Upper lobe of right lung (tissue), 1 donor: ENCODE data around the gene SH3D19. TPM values are rescaled to one million over a fixed set of nuclear protein-coding genes. Genes with fewer than 3 reads are reported as not detected.

Experiments
- ATAC-seq: fragments of 200-7000 bp; cut with Tn5 transposase; one replicate; pipeline ENCODE4 v1.9.1; 2020; ENCODE audit warnings: mild to moderate bottlenecking, moderate library complexity
- DNase-seq: peaks from one replicate; pipeline ENCODE4 v3.0.0-alpha.2; 2020
- H3K27ac ChIP-seq: fragments of 200-600 bp; one replicate; pipeline ENCODE4 v1.8.0; 2022
- H3K27me3 ChIP-seq: fragments of 200-600 bp; one replicate; pipeline ENCODE4 v1.8.0; 2022; ENCODE audit warnings: mild to moderate bottlenecking
- H3K36me3 ChIP-seq: fragments of 200-600 bp; one replicate; pipeline ENCODE4 v1.8.0; 2022
- H3K4me1 ChIP-seq: fragments of 200-600 bp; one replicate; pipeline ENCODE4 v1.8.0; 2022
- H3K4me3 ChIP-seq: fragments of 200-600 bp; one replicate; pipeline ENCODE4 v1.8.0; 2022; ENCODE audit warnings: mild to moderate bottlenecking
- H3K9me3 ChIP-seq: fragments of 200-600 bp; one replicate; pipeline ENCODE4 v1.8.0; 2022
- CTCF ChIP-seq: fragments of 200-600 bp; IDR thresholded peaks from one replicate; pipeline ENCODE4 v1.8.0; 2022; ENCODE audit warnings: antibody characterized with exemption
- intact Hi-C: fragments of 100-400 bp; cut with DNase I; formaldehyde crosslinking; loops from one replicate; pipeline ENCODE4 v1.11.0; 2022
- total RNA-seq: library from RNA; stranded (reverse); fragmentation: NEBNext Ultra II Directional; extraction: Animal tissue kit (Norgen Biotek cat#: 25700); gene quantifications from one replicate; pipeline ENCODE4 v1.2.1, GENCODE V29; 2021
- donor health status: DM: no; HTN: yes; CAD: no; lungs with severe emphysema.

The SH3D19 gene
- total RNA-seq, 1 donor from 2014 or later: 125 TPM

- Histone ChIP-seq H3K36me3 (no peaks in the 10 kb centered on the region), H3K27me3 (no peaks in the 10 kb centered on the region), H3K27ac (no peak overlapping the region), H3K9me3 (no peaks in the 10 kb centered on the region), H3K4me1 (peaks cover 17% of the 10 kb centered on the region), H3K4me3 (no peak overlapping the region)
- intact Hi-C loops: no loop called here
- ATAC-seq: no peak
- TF ChIP-seq CTCF: no peak
- DNase-seq: no peak
Measured at GRCh38 chr4:151321586-151321985, 3.8 kb downstream of the SH3D19 start.

- intact Hi-C loops: no loop called here
- H3K9me3 ChIP-seq: no peaks in the 10 kb centered on the region
- no peak overlapping the region for H3K4me3 ChIP-seq
- no peaks in the 10 kb centered on the region for H3K36me3 ChIP-seq
- no peak for TF ChIP-seq CTCF
- no peak overlapping the region for H3K27ac ChIP-seq
- peaks cover 28% of the 10 kb centered on the region for H3K4me1 ChIP-seq
- DNase-seq: no peak
- no peaks in the 10 kb centered on the region for H3K27me3 ChIP-seq
- ATAC-seq: no peak
Measured at GRCh38 chr4:151319490-151319889, 5.9 kb downstream of the SH3D19 start.

- H3K27me3 ChIP-seq: no peaks in the 10 kb centered on the region
- no peak for ATAC-seq
- H3K27ac ChIP-seq: no peak overlapping the region
- no peak for TF ChIP-seq CTCF
- no peak for DNase-seq
- H3K9me3 ChIP-seq: no peaks in the 10 kb centered on the region
- intact Hi-C loops: no loop called here
- H3K4me1 ChIP-seq: peaks cover 28% of the 10 kb centered on the region
- H3K36me3 ChIP-seq: no peaks in the 10 kb centered on the region
- no peak overlapping the region for H3K4me3 ChIP-seq
Measured at GRCh38 chr4:151318307-151319006, 6.9 kb downstream of the SH3D19 start.

GRCh38 chr4:151316645-151317044 lies 8.8 kb downstream of the SH3D19 start:
- intact Hi-C loops: no loop called here
- DNase-seq (no peak), ATAC-seq (no peak)
- TF ChIP-seq CTCF: no peak
- H3K36me3 ChIP-seq: no peaks in the 10 kb centered on the region
- H3K4me3 ChIP-seq: no peak overlapping the region
- H3K27me3 ChIP-seq: no peaks in the 10 kb centered on the region
- H3K27ac ChIP-seq: no peak overlapping the region
- H3K4me1 ChIP-seq: peaks cover 13% of the 10 kb centered on the region
- H3K9me3 ChIP-seq: no peaks in the 10 kb centered on the region

- ATAC-seq (peak; percentile 72), DNase-seq (no peak)
- intact Hi-C loops: no loop called here
- H3K4me1 ChIP-seq: peaks cover 12% of the 10 kb centered on the region
- no peaks in the 10 kb centered on the region for H3K36me3 ChIP-seq
- H3K9me3 ChIP-seq: no peaks in the 10 kb centered on the region
- no peak for TF ChIP-seq CTCF
- H3K27ac ChIP-seq: peak overlapping the region; percentile 7
- H3K4me3 ChIP-seq: no peak overlapping the region
- no peaks in the 10 kb centered on the region for H3K27me3 ChIP-seq
Measured at GRCh38 chr4:151315212-151315886, 10.1 kb downstream of the SH3D19 start.
